HG03469 (cell line): Measurements from ENCODE around the gene CPA1.
"Not testable (repeated sequence)": the region's sequence is repeated elsewhere in the genome, so short reads cannot be mapped to it uniquely, and the experiment has no call there.

Experiments
- ATAC-seq: cut with Tn5 transposase; IDR thresholded peaks from one replicate; pipeline ENCODE4 v1.9.1; 2021; ENCODE audit warnings: mild to moderate bottlenecking, moderate library complexity, moderate number of reproducible peaks; ENCODE audit not compliant: unreplicated experiment

The CPA1 gene

DNA sequence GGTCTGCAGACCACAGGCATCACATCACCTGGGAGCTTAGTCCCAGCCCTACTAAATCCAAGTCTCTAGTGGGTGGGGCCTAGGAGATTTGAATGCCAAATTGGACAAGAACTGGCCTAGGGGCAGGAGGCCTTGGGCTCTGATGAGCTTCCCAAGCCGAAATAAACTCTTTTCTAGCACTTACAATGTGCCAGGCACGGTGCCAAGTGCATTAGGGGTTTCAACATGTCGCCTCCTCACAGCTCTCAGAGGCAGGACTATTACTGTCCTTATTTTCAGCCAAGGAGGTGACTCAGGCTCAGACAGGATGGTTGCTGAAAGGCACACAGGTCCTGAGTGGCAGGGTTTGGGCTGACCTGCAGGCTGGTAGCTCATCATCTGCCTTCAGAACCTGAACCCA, 9.2 kb upstream of the CPA1 start:
- ATAC-seq, result no peak

DNA sequence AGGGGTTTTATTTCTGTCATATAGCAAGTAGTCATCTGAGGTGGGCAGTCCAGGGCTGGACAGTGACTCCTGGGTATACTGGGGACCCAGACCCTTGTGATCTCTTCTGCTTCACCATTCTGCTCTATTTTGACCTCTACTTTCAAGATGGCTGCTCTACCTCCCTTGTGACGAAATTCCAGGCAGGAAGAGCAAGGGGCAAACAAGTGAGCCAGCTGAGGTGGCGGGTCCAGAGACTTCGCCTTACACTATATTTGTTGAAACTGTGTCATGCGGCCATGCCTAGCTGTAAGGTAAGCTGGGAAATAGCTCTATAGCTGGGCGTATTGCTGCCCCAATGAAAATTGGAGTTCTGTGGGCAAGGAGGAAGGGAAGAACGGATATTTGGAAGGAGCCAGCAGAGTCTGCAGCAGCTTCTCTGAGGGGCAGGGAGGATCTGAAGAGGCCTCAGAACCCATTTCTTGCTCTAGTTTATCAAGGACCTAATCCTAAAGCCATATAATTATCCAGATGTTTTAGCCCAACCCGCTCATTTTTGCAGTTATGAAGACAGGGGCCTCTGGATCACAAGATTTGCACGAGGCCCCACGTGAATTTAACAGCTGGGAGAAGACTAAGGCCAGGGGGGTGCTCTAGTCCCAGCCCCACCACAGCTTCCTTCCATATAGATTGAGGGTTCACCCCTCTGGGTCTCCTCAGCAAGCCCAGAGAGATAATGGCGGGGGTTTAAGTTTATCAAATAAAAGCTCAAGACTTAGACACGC, 7.7 kb upstream of the CPA1 start:
- no peak for ATAC-seq

DNA sequence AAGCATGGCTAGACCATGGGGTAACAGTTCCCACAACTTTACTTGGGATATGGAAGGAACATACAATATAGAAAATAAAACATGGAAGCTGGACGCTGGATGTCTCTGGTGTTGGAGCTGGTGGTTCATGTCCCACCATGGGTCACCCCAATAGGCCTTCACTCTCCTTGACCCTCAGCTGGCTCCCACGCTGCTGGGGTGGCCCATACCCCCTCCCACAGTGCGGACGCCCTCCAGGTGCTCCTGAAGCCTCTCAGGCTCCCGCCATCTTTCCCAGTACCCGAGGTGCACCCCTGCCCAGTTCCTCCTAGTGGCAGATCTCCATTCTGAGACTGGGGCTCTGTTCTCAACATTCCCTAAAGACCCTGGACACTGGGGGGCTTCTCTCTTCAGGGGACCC, 5.8 kb upstream of the CPA1 start:
- no peak for ATAC-seq

DNA sequence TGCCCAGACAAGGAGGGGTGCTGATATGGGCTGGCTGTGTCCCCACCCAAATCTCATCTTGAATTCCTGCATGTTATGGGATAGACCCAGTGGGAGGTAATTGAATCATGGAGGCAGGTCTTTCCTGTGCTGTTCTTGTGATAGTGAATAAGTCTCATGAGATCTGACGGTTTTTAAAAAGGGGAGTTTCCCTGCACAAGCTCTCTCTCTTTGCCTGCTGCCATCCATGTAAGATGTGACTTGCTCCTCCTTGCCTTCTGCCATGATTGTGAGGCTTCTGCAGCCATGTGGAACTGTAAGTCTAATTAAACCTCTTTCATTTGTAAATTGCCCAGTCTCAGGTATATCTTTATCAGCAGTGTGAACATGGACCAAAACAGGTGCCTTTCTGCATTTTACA, 3.8 kb upstream of the CPA1 start:
- not testable (repeated sequence) for ATAC-seq

DNA sequence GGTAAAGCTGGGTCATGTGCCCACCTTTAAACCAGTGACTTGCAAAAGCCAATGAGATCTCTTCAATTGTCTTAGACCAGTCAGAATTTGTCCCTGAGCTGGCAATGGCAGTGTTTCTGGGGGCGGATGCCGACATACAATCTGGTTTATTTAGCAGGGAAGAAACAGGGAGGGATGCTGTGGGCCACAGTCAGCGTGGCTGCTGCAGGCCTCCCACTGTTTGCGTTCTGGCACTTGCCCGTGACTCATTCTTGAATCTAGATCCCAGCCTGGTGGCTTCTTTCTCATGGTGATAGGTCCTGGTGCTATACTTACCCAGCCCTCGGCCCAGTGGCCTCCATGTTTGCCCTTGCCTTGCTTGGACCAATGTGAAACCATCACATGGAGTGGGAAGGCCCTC, 3.1 kb upstream of the CPA1 start:
- no peak for ATAC-seq

DNA sequence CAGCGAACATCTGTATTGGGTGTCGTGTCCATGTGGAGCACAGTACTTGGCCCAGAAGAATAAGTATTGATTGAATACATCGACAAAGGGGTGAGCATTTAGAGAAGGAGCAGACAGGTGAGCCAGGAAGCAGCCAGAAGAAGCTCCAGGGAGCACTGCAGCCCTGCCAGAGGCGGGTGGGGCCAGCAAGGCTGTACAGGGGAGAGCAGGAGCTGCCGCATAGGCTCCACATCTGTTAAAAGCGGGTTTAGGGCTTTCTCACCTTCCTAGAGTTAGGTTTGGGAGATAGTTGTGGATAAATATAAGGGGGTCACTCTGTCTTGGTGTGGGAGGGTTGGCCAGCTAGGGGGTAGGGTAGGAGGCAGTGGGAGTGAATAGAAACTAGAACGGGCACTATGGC, 1.3 kb upstream of the CPA1 start:
- no peak for ATAC-seq

DNA sequence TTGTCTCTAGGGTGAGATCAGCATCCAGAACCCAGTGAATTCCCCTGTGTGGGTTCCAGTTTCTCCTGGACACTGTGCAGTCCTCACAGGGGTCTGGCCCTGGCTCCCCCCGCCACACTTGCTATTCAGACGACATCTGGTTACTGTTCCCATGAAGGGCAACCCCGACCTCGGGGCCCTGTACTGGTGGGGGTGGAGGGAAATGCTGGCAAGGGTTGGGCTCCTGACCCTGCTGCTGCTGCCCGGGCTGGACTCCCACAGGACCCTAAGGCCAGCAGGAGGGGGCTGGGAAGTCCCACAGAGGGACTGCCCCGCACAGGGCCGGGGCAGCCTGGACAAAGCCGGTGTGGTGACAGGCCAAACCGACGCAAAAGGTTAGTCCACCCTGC, 768 bp upstream of the CPA1 start:
- ATAC-seq, result no peak

DNA sequence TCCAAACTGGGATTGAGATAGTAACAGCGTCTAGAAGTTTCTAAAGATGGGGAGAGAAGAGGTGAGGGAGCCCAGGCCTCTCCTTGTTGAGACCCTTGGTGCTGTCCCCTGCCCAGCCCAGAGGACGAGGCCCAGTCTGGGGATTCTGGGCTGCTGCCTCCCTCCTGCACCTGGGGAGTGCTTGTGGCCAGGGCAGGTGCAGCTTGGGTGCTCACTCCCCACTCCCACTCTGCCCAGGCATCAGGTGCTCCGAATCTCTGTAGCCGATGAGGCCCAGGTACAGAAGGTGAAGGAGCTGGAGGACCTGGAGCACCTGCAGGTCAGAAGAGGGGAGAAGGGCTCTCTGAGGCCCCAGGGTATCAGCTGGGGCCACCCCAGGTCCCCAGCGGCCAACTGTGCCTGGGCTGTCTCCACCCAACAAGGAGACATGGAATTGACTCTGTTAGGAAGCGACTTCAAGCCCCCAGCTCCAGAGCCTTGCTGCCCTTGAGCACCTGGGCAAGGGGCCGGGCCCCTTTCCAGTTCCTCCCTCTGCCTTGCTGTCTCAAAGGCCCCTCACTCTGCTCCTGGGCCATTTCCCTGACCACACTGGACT, 664 bp downstream of the CPA1 start:
- no peak for ATAC-seq

DNA sequence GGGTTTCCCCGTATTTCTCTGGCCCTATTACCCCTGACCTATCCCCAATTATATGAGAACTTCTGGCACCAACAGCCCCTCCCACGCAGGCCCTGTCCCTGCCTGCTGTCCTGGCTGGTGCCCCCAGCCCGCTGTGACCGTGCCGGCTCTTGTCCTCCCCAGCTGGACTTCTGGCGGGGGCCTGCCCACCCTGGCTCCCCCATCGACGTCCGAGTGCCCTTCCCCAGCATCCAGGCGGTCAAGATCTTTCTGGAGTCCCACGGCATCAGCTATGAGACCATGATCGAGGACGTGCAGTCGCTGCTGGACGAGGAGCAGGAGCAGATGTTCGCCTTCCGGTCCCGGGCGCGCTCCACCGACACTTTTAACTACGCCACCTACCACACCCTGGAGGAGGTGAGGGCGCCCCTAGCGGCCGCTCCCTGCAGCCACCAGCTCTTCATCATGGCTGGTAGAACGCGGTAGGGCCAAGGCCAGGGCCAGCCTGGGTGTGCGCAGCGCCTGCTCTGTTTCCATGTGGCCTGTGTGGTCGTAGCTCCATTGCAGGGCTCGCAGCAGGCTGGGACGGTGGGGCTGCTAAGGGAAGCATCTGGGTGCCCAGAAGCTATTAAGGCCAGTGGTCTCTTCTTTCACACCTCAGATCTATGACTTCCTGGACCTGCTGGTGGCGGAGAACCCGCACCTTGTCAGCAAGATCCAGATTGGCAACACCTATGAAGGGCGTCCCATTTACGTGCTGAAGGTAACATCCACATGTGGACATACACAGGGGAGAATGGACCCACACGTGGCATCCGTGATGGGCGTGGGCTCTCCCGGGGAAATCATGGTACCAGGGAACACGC, 1.4 kb downstream of the CPA1 start:
- no peak for ATAC-seq

DNA sequence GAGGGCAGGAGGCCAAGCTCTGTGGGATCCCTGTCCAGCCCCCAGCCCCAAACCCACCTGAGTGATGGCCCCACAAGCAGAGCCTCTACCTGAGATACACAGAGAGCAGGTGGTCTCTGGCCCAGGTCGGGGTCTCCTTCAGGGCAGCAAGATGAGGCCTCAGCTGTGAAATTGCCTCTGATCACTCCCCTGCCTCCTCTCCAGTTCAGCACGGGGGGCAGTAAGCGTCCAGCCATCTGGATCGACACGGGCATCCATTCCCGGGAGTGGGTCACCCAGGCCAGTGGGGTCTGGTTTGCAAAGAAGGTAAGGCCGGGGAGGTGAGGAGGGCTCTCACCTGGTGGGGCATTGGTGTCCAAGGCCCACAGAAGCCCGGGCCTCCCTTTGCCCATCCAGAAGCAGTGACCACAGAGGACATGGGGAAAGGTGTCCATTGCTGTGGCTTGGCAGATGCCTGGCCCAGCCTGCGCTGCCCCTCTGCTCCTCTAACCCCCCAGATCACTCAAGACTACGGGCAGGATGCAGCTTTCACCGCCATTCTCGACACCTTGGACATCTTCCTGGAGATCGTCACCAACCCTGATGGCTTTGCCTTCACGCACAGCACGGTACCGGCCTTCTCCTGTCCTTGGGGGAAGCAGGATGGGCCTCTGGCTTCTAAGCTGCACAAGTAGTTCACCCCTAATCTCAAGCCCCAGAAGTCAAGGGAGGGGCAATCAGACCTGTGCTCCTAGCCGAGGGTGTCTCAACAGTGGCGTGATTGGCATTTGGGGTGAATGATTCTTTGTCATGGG, 3.1 kb downstream of the CPA1 start:
- no peak for ATAC-seq

DNA sequence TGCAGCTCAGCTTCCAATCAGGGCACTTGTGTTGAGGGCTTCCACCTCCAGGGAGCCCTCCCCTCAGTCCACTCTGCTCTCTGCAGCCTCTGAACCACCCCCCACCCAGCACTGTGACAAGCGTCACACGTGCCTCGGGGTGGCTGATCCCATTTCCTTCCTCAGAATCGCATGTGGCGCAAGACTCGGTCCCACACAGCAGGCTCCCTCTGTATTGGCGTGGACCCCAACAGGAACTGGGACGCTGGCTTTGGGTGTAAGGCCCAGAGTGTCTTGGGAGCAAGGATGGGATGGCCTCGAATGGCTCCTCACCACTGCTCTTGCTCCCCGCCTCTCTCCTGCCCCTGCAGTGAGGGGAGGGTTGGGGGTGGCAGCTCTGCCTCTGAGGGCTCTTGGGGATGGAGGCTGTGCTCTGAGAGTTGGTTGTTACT, 4.1 kb downstream of the CPA1 start:
- no peak for ATAC-seq

DNA sequence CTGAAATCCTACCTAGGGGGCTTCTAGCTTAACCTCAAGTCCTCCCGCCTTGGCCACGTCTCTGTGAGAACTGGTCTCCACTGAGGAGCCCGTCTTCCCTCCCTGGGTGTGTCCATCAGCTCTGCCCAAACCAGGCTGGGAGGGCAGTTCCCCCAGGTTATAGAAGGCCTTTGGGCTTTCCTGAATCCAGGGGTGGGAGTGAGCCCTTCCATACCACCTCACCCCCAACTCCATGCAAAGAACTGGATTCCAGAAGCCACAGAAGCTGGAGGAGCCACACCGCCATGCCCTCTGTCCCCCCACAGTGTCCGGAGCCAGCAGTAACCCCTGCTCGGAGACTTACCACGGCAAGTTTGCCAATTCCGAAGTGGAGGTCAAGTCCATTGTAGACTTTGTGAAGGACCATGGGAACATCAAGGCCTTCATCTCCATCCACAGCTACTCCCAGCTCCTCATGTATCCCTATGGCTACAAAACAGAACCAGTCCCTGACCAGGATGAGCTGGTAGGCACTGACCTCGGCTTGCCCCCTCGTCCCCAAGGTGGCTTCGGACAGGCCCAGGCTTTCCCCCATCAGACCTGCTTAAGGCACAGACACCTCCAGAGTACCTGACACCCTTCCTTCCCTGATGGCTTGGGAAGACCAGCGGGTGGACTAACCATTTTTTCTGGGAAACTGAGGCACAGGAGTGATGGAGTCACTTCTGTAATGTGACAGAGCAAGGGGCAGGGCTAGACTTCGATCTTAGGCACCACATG, 4.7 kb downstream of the CPA1 start:
- ATAC-seq, result no peak

DNA sequence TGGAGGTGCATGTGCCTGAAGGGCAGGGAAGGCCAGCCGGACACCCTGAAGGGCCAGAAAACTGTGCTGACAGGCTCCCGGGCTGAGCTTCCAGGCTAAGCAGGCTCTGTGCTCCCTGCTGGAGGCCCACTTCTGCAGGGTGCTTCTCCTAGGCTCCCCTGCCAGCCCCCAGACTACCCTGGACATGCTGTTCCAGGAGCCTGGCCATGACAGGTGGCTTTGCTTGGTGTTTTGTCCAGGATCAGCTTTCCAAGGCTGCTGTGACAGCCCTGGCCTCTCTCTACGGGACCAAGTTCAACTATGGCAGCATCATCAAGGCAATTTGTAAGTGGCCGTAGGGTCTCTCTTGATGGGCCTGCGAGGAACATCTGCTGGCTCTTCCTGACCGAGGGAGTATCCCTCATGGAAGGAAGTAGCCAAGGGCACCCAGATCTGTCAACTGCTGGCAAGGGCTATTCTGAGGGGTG, 5.3 kb downstream of the CPA1 start:
- ATAC-seq, result no peak

DNA sequence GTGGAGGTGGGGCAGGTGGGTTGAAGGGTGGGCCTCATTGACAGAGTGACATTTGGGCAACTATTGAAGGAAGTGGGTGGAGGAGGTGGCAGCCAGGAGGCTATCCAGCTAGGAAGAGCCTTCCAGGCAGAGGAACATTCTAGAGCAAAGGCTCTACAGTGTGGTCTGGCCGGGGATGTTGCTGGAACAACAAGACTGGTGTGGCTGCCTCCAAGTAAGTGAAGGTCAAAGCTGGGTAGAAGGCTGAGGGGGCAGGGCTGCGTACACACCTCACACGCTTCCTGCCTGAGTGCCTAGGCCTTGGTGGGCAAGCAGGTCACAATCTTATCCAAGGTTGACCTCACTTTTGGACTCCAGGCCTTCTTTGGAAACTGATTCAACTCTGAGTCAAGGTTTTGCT, 6.6 kb downstream of the CPA1 start:
- ATAC-seq, result no peak

DNA sequence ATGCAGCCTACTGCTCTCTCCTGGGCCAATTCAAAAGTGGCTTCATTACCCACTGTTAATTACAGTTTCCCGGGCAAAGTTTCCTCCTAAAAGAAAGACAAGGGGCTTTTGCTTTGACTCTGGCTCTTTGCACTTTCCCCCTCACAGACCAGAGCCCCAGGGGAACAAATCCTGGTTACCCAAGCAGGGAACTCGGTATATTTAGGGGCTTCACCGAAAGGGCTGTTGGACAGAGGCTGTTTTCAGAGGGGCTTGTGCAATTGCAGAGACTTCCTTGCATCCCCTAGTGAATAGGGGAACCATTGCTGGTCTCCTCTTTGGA, 7.0 kb downstream of the CPA1 start:
- ATAC-seq, result no peak

DNA sequence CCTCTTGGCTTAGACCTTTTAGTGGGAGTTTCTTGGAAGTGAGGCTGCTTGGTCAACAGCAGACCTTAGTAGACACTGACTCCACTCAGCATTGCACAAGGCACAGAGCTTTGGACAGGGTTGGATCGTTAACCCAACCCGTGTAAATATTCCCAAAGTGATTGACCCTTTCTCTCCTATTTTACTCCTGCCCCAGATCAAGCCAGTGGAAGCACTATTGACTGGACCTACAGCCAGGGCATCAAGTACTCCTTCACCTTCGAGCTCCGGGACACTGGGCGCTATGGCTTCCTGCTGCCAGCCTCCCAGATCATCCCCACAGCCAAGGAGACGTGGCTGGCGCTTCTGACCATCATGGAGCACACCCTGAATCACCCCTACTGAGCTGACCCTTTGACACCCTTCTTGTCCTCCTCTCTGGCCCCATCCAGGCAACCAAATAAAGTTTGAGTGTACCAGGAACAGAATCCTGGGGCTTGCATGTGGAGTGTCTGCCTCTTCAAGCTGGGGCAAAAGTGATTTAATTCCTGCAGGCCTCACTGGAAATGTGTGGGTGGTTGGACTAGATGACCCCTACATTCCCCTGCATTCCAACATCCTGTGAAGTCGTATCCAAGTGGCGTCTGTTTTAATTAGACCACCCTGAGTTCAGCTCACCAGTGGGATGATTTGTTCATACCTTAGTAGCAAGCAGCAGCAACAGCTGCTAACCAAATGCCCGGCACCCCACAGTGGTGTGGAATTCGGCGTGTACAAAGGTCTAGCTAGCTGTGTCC, 7.5 kb downstream of the CPA1 start:
- no peak for ATAC-seq

DNA sequence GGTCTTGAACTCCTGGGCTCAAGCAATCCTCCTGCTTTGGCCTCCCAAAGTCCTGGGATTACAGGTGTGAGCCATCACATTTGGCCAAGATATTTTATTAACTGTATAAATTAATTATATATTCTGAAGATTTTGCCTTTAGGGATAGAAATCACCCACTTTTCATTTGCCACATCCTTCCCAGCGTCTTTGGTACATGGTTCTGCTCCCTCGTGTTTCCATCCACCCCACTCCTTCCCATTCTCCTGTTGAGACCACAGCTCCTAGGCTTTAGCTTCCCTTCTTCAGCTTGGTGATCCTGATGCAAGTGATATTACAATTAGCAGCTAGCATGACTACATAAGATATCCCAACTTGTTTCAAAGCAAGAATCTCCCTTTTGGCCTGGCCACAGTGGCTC, 8.4 kb downstream of the CPA1 start:
- no peak for ATAC-seq

DNA sequence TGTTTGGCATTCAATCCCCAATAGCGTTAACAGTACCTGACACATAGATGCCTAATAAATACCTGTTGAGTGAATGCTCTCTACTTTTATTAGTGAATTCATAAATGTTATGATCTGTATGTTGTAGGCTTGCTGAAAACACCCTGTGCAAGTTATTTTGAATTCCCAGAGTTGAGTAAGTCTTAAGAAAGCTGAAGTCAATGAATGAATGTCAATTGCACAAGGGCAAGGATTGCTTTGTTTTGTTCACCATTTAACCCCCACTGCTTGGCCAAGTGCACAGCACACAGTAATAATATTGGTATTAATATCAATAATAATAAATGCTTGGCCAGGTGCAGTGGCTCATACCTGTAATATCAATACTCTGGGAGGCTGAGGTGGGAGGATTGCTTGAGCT, 10.2 kb downstream of the CPA1 start:
- ATAC-seq, result no peak

DNA sequence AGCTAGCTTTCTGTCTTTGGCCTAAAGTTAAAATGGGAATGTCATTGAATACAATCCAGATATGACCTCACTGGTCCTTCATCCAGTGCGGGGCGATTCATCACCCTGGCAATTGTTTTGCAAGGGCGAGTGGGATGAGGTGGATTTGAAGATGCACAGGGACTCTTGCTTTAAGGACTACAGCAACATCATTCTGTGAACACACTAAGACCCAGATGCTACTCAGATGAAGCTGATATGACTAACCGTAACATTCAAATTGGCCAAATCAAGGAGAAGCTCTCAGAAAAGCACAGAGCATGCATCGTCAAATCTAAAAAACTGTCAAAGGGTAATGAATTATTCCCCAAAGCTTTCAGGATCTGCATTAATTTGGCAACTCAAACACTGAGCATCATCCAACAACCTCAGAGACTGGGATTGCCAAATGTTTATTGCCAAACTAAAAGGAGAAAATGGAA, 12.8 kb downstream of the CPA1 start:
- ATAC-seq, result no peak
